COLO829 (cell line): Measurements from ENCODE around the gene DCDC2.
"Not testable (repeated sequence)": the region's sequence is repeated elsewhere in the genome, so short reads cannot be mapped to it uniquely, and the experiment has no call there.

Experiments
- DNase-seq: peaks from one replicate; pipeline ENCODE4 v3.0.0; 2012; ENCODE audit warnings: low spot score

The DCDC2 gene

DNA sequence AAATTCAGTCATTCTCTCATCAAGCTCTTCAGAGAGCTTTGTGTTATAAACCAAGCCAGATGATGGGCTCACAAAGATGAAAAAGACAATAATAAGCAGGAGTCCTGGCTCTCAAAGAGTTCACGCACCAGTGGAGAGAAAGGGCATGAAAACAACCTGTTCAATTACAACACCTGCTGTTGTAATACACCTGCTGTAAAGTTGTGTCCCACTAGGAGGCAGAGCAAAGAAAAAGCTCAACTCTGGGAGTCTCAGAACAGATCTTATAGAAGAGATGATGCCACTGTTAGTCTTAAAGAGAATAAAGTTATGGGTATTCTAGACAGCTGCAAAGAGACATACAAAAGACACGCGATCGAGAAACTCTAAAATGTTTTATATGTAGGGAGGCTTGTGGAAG, 100.6 kb downstream of the DCDC2 start:
- DNase-seq = no peak

GRCh38 chr6:24255676-24256075, 102.2 kb downstream of the DCDC2 start:
- no peak for DNase-seq

GRCh38 chr6:24253360-24253759, 104.5 kb downstream of the DCDC2 start:
- DNase-seq = no peak

- no peak for DNase-seq
These were observed 105.6 kb downstream of the DCDC2 start for GRCh38 chr6:24252280-24252679.

GRCh38 chr6:24251339-24251738, 106.5 kb downstream of the DCDC2 start:
- DNase-seq = no peak

GRCh38 chr6:24249926-24250325, 107.9 kb downstream of the DCDC2 start:
- DNase-seq = no peak

GRCh38 chr6:24245275-24245674, 112.6 kb downstream of the DCDC2 start:
- no peak for DNase-seq

DNA sequence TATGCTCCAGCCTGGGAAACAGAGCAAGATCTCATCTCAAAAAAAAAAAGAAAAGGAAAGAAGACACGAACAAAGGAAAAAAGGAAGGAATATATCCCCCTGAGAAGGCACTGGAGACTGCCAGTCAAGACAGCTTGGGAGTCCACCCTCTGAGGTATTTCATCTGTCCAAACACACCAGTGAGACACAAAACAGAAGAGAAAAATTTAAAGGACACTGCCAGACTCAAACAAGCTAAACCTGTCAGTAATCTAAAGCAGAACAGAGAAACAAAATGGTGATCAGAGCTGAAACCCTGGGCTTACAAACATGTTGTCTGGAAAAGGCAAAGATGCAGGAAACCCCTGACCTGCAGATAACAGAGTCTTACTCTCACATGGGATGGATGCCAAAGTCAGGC, 114.9 kb downstream of the DCDC2 start:
- DNase-seq = no peak

GRCh38 chr6:24241779-24242178, 116.1 kb downstream of the DCDC2 start:
- DNase-seq = not testable (repeated sequence)

DNA sequence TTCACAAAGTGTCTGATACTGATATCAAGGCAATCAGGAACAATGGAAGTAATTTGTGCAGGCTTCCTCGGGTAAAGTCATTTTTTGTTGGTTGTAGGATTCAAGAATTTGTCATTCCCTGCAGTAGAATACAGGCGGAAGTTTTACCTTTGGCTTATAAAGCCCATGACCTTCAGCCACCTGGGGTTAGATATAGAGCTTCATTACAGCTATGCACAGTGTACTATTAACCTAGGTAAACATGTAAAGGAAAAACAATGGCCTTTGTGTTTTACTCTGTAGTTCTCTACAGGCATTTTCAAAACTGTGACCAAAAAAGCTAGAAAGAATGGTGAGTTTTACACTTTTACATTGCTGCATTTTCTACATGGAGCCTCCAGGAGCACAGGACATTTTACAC, 116.9 kb downstream of the DCDC2 start:
- DNase-seq = no peak

DNA sequence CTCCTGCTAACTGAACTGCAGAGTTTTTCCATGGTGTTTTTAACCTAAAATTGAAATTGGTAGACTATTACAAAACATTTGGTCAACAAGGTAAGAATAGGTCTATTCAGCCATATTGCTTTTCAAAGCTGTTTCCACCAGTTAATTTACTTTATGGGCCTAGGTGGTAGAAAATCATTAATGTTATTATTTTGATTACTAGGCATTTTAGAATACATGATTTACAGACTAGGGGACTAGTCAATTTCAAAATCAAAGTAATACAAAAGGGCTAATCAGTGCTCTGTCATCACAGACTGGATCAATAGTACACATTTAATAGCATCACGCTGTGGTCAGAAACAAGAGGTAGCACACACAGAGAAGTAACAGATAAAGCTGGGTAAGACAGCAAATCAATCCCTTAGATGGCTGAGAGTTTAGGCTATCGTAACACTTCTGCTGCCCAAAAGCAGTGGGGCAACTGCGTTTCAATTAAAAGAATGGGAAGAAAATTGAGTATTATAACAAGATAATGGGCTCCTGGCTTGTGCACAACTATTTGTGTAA, 117.4 kb downstream of the DCDC2 start:
- no peak for DNase-seq

GRCh38 chr6:24238700-24239099, 119.2 kb downstream of the DCDC2 start:
- no peak for DNase-seq

DNA sequence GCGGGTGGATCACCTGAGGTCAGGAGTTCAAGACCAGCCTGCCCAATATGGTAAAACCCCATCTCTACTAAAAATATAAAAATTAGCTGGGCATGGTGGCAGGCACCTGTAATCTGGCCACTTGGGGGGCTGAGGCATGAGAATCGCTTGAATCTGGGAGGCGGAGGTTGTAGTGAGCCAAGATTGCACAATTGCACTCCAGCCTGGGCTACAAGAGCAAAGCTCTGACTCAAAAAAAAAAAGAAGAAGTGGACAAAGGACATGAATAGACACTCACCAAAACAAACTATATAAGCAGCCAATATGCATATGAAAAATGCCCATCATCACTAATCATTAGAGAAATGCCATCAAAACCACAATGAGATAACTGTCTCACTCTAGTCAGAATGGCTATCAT, 121.1 kb downstream of the DCDC2 start:
- not testable (repeated sequence) for DNase-seq

DNA sequence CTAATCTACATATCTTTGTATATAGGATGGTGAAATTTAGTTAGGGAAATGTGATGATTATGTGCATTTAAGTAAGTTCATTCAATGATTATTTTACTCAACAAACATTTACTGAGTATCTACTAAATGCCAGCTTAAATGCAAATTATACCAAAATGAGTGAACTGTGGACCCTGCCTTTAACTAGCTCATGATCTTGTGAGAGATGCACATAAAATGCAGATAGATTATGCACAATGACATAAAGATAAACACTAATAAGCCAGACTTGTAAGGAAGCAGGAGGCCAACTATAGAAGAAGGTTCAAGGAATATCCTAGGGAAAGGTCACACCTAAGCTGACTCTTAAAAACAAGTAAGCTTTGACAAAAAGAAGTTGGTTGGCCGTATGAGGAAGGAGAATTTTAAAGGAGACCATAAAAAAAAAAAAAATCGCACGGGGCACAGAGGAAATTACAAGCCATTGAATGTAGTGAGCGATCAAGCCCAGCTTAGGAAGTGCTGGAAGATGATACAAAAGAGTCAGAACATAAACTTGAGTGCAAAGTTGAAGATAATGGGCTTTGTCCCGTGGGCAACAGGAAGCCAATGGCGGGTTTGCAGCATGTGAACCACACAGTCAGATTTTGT, 123.9 kb downstream of the DCDC2 start:
- no peak for DNase-seq

GRCh38 chr6:24231438-24231977, 126.4 kb downstream of the DCDC2 start:
- DNase-seq = no peak

- no peak for DNase-seq
These were observed 128.0 kb downstream of the DCDC2 start for GRCh38 chr6:24229696-24230405.

GRCh38 chr6:24228681-24229255, 129.1 kb downstream of the DCDC2 start:
- DNase-seq = peak; percentile 81

DNA sequence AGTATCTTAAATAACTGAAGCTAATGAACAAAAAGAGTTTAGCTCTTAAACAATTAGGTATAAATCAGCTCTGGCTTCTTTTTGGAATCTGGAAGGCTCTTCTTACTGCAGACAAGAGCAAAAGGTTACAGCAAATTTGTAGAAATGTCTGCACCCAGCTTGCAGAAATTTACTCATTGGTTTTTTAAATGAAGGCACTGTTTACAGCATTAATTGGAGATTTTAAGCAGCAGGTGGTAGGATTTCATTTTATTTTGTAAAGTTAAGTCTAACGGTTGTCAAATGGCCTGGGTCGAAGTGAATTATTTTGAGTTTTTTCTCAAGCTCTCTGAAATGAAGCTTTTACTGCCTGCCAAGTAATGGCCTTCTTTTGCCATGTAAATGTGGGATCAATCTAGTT, 129.7 kb downstream of the DCDC2 start:
- DNase-seq = no peak

DNA sequence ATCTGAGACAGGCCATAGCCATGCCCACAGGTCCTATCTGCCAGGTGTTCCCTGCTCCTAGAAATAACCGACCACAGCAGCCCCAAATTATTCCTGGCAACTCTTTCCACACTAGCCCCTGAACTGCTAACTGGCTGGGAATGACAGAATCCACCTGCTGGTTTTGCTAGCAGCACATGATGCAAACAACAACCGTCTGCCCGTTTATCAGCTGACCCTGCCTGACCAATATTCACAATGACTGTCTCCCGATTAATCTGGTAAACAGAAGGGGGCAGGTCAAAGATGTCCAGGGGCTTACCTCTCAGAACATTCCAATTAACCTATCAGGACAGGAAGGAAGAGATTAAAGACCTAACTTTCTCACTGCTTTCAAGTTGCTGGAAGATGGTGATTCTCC, 130.3 kb downstream of the DCDC2 start:
- no peak for DNase-seq

DNA sequence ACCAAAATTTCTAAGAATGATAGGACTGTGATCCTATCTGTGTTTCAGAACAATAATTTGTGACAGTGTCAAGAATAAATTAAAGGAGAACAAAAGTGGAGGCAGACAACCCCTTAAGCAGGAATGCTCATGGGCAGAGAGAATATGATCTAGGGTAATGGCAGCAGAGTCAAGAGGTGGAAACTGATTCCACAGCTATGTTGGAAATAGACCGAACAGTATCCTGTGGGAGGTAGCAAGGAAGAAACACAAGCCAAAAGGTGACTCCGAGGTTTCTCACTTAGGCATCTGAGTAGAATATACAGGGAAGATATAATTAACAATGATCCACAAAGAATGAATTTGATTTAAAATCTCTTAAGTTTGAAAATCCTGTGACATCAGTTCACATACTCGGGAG, 131.3 kb downstream of the DCDC2 start:
- no peak for DNase-seq

GRCh38 chr6:24225838-24226237, 132.0 kb downstream of the DCDC2 start:
- no peak for DNase-seq

- DNase-seq = no peak
These were observed 134.5 kb downstream of the DCDC2 start for GRCh38 chr6:24223115-24223919.
